Measurements from ENCODE around the gene SYF2. TPM values are rescaled to one million over a fixed set of nuclear protein-coding genes. Genes with fewer than 3 reads are reported as not detected.

SYF2 gene
- total and polyA plus RNA-seq, 2 of the 13 experiments (the other 11 are each of a cell fraction or from before 2014, with no cell fraction given), result 17.8 to 34.1 TPM

DNA sequence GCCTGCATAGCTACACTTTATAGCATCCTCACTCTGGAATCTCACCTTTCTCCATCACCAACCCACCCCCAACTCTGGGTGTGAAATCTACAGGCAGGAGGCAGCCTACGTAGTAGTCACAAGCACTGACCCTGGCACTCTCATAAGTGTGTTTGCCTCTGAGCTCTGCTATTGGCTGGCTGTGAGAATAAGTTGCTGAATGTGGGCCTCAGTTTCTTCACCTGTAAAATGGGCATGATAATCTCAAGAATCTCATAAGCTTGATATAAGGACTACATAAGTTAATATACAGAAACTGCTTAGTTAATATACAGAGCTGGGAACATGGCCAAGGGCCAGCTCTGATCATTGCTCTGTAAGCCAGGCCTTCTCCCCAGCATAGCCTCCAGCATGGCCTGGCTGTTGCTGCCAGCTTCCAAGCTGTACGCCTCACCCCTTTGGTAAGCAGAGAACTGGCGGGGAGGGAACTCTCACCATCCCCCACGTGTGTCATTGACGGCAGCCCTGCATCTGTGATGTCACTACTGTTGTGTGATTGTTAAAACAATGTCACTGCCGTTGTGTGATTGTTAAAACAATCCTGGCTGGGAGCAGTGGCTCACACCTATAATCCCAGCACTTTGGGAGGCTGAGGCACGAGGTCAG lies 53.3 kb downstream of the SYF2 start:
- in situ Hi-C loops (cut with HindIII; ENCODE audit: extremely low pct_ligation_motif_present, low pct_unique_long_range_greater_than_20kb), result no loop called here
- POLR2A ChIA-PET, result interaction anchor here (1.1 to 1.8 kb wide), 2 partner anchors 11 kb away, joined by 7 to 9 read pairs; no protein-coding TSS in a partner anchor
- no peak overlapping the region for H3K4me3 ChIP-seq (replicated peaks in 1 of 3; ENCODE audit: insufficient read depth in 1 of 3, low read depth in 2 of 3, low read length in 3 of 3)
- ATAC-seq (no peak), DNase-seq (ENCODE audit: low spot score) (no peak), FAIRE-seq (no peak)
- H3K27me3 ChIP-seq (ENCODE audit: control insufficient read depth in 1 of 2, insufficient read depth in 2 of 2, low read length in 2 of 2), result no peaks in the 10 kb centered on the region
- CTCF ChIA-PET (ENCODE audit: low intra/inter-chr PET ratio, low total read pairs), result no interaction called here
- no peak overlapping the region for H3K9ac ChIP-seq (ENCODE audit: insufficient read depth, low read depth, low read length)
- H3K36me3 ChIP-seq (replicated peaks in 1 of 2; ENCODE audit: control insufficient read depth in 1 of 2, insufficient read depth in 2 of 2, low read length in 2 of 2), result no peaks in the 10 kb centered on the region
- H3K4me2 ChIP-seq (ENCODE audit: low read depth, low read length), result no peak overlapping the region
- H3K9me3 ChIP-seq (ENCODE audit: low read length), result no peaks in the 10 kb centered on the region
- WGBS (ENCODE audit: low lambda C conversion rate), result 71% methylated on average over 7 of the region's 7 CpGs
- no peaks in the 10 kb centered on the region for H3K79me2 ChIP-seq (ENCODE audit: insufficient read depth, low read length)
- no peak overlapping the region for H3K27ac ChIP-seq (ENCODE audit: extremely low read length, insufficient read depth, low read length)
- no TSS peak for BruUV-seq (replicated peaks)
- no peak overlapping the region for H2AFZ ChIP-seq (ENCODE audit: low read length)
- no peaks in the 10 kb centered on the region for H4K20me1 ChIP-seq (ENCODE audit: insufficient read depth, low read length)
- H3K4me1 ChIP-seq (ENCODE audit: insufficient read depth, low read length), result peaks cover 30% of the 10 kb centered on the region
- peak; percentile 67; the same call in 1 of the 2 replicates for TF ChIP-seq CHD4 (IDR thresholded peaks at IDR 0.05; ENCODE audit: borderline replicate concordance, low read length)
- peak; percentile 56; the same call in 1 of the 2 replicates for TF ChIP-seq CREB1 (IDR thresholded peaks at IDR 0.05)
- TF ChIP-seq CREB1 (CRISPR knock-in tag; IDR thresholded peaks at IDR 0.05), result no peak
- TF ChIP-seq ZMYM3 (CRISPR knock-in tag; IDR thresholded peaks at IDR 0.05), result peak; percentile 65; the same call in 1 of the 2 replicates
- TF ChIP-seq ZNF737 (CRISPR knock-in tag; IDR thresholded peaks at IDR 0.05; ENCODE audit: borderline replicate concordance), result no peak
- no peak for TF ChIP-seq MEIS1 (CRISPR knock-in tag; IDR thresholded peaks at IDR 0.05; ENCODE audit: borderline replicate concordance)
- peak; percentile 94 for TF ChIP-seq ZNF629 (CRISPR knock-in tag; conservative IDR thresholded peaks at IDR 0.05)
- intact Hi-C loops (cut with micrococcal nuclease; ENCODE audit: unreplicated experiment), result no loop called here

All from HepG2 (cell line).